Astrocyte of the cerebellum (primary cell): ENCODE measurements around the gene MPP7.
"Not testable (repeated sequence)": the region's sequence is repeated elsewhere in the genome, so short reads cannot be mapped to it uniquely, and the experiment has no call there.

ENCODE experiments used
- DNase-seq: peaks from one replicate; pipeline ENCODE4 v3.0.0-alpha.2; 2011; ENCODE audit warnings: low read depth
- H3K4me3 ChIP-seq: 2 replicates; pipeline ENCODE4 v1.5.1; 2011; ENCODE audit warnings: mild to moderate bottlenecking, low read depth, low read length, moderate library complexity
- in situ Hi-C: cut with HindIII; loops from 2 replicates; pipeline ENCODE4 v1.10.0; 2017; ENCODE audit warnings: low sequenced_read_pairs
- TF ChIP-seq, protein P1 (sequence below): IDR thresholded peaks from 2 replicates; pipeline ENCODE4 v1.5.1; 2012; ENCODE audit warnings: low read length, low read depth, moderate library complexity, mild to moderate bottlenecking; ENCODE audit errors: missing control alignments

Gene MPP7

DNA sequence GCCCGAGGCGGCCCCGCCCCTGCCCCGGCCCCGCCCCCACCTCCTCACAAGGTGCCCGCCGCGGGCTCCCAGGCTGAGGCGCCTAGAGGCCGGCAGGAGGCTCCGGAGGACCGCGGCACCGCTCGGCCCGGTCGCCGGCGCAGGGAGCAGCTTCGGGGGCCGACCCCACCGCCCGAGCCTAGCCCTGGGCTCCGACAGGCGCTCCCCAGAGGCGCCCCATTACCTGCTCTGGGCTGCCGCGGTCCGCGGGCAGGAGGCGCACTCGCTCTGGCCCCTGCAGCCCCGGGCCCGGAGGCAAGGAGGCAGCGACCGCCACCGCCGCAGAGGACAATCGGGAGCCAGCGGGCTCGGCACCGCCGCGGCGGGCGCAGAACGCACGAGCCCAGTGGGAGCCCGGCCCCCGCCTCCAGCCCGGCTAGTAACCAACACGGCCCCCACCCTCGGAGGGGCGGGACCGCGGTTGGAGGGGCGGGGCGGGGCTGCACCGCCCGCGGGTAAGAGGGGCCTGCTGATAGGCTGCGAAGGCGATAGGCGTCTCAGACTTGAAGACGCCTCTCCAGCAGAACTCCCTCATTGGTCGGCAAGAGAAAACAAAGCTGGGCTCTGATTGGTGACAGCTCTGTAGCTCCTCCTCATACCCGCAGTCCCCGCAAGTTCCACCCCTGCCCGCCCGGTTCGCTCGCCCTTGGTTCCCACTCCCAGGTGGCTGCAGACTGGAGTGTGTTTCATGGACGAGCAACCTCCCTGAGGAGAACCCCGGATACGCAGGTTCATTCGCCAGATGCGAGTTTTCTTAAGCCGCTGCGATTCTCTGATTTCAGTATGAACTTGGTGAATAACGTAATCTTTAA lies at the start of gene MPP7:
MPP7 (minus strand) TSS at position 427 of the 851 bp plus-strand sequence. CDS start 64,460 bp downstream, outside the sequence.
- in situ Hi-C loops = no loop called here
- TF ChIP-seq, protein P1, sequence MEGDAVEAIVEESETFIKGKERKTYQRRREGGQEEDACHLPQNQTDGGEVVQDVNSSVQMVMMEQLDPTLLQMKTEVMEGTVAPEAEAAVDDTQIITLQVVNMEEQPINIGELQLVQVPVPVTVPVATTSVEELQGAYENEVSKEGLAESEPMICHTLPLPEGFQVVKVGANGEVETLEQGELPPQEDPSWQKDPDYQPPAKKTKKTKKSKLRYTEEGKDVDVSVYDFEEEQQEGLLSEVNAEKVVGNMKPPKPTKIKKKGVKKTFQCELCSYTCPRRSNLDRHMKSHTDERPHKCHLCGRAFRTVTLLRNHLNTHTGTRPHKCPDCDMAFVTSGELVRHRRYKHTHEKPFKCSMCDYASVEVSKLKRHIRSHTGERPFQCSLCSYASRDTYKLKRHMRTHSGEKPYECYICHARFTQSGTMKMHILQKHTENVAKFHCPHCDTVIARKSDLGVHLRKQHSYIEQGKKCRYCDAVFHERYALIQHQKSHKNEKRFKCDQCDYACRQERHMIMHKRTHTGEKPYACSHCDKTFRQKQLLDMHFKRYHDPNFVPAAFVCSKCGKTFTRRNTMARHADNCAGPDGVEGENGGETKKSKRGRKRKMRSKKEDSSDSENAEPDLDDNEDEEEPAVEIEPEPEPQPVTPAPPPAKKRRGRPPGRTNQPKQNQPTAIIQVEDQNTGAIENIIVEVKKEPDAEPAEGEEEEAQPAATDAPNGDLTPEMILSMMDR = peak; percentile 29
- peak within 1 kb of the TSS; percentile 54 for H3K4me3 ChIP-seq
- DNase-seq = peak; percentile 95

DNA sequence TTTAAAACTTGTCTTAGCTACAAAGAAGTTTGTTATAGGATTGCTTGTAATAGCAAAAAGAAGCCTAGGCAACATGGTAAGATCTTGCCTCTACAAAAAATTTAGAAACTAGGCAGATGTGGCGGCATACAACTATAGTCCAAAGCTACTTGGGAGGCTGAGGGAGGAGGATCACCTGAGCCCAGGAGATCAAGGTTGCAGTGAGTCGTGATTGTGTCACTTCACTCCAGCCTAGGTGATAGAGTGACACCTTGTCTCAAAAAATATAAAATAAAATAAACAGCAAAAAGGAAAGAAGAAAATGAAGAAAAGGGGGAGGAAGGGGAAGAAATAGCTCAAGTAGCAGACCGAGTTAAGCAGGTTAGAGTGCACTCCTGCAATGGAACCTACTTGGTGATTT lies 47.0 kb upstream of the MPP7 start:
- in situ Hi-C loops = no loop called here
- H3K4me3 ChIP-seq = no peak overlapping the region
- TF ChIP-seq, protein P1 = no peak
- DNase-seq = no peak

GRCh38 chr10:28343987-28344895 lies 41.4 kb upstream of the MPP7 start:
- in situ Hi-C loops = no loop called here
- no peak for DNase-seq
- no peak overlapping the region for H3K4me3 ChIP-seq
- TF ChIP-seq, protein P1 = no peak

DNA sequence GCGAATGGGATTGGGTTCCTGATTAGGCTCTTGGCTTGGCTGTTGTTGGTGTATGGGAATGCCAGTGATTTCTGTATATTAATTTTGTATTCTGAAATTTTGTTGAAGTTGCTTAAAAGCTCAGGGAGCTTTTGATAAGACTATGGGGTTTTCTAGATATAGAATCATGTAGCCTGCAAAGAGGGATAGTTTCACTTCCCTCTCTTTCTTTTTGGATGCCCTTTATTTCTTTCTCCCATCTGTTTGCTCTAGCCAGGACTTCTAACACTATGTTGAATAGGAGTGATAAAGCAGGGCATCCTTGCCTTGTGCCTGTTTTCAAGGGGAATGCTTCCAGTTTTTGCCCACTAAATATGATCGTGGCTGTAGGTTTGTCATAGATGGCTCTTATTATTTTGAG lies 40.4 kb upstream of the MPP7 start:
- in situ Hi-C loops = no loop called here
- TF ChIP-seq, protein P1 = no peak
- H3K4me3 ChIP-seq = no peak overlapping the region
- no peak for DNase-seq

- not testable (repeated sequence) for H3K4me3 ChIP-seq
These were observed 38.8 kb upstream of the MPP7 start for GRCh38 chr10:28341679-28342078.

DNA sequence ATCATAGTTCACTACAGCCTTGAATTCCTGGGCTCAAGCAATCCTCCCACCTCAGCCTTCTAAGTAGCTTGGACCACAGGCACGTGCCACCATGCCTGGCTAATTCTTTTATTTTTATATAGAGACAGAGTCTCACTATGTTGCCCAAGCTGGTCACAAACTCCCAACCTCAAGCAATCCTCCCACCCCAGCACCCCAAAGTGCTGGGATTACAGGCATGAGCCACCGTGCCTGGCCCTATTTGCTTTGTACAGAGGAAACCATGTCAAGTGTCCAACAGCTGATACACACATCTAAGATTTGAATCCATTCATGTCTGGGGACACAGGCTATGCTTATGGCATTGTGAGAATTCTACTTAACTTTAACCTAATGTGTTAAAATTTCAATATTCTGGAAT lies 29.9 kb upstream of the MPP7 start:
- H3K4me3 ChIP-seq = no peak overlapping the region
- no peak for DNase-seq
- TF ChIP-seq, protein P1 = no peak
- in situ Hi-C loops = no loop called here

More at GRCh38 chr10:28341679-28342078, 38.8 kb upstream of the MPP7 start:
- DNase-seq, in situ Hi-C loops: not testable (repeated sequence)
